Mucosa of stomach (tissue), 1 donor: ENCODE measurements around the gene SMAD2.

Experiments
- H3K27me3 ChIP-seq: one replicate; pipeline ENCODE4 v1.7.0; 2013; ENCODE audit warnings: mild to moderate bottlenecking, low read length; ENCODE audit not compliant: control insufficient read depth, insufficient read depth
- H3K36me3 ChIP-seq: one replicate; pipeline ENCODE4 v1.7.0; 2013; ENCODE audit warnings: low read length; ENCODE audit not compliant: control insufficient read depth, insufficient read depth
- H3K4me1 ChIP-seq: one replicate; pipeline ENCODE4 v1.7.0; 2013; ENCODE audit warnings: mild to moderate bottlenecking, low read length; ENCODE audit not compliant: control insufficient read depth, insufficient read depth
- H3K4me3 ChIP-seq: one replicate; pipeline ENCODE4 v1.7.0; 2013; ENCODE audit warnings: low read length
- H3K9ac ChIP-seq: one replicate; pipeline ENCODE4 v1.7.0; 2013; ENCODE audit warnings: mild to moderate bottlenecking, low read length, moderate library complexity
- H3K9me3 ChIP-seq: one replicate; pipeline ENCODE4 v1.7.0; 2013; ENCODE audit warnings: mild to moderate bottlenecking, low read length, moderate library complexity; ENCODE audit not compliant: control insufficient read depth
- donor health status: Pancreatic carcinoma.

SMAD2 gene

DNA sequence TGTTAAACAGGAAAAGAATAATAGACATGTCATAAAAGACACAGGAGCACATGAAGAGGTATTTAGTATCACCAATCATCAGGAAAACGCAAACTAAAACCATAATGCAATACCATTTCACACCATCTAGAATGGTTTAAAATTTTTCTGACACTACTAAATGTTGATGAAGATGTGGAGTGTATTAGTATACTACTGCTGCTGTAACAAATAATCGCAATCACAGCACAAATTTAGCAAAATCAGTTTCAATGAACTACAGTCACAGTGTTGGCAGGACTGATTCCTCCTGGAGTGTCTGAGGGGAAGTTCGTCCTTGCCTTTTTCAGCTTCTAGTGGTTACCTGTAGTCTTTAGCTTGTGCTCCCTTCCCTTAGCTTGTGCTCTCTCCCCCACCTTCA lies 24.1 kb downstream of the SMAD2 start:
- Histone ChIP-seq H3K4me3 (no peak overlapping the region), H3K4me1 (peaks cover 11% of the 10 kb centered on the region), H3K9ac (no peak overlapping the region), H3K27me3 (no peaks in the 10 kb centered on the region), H3K9me3 (no peaks in the 10 kb centered on the region), H3K36me3 (no peaks in the 10 kb centered on the region)

DNA sequence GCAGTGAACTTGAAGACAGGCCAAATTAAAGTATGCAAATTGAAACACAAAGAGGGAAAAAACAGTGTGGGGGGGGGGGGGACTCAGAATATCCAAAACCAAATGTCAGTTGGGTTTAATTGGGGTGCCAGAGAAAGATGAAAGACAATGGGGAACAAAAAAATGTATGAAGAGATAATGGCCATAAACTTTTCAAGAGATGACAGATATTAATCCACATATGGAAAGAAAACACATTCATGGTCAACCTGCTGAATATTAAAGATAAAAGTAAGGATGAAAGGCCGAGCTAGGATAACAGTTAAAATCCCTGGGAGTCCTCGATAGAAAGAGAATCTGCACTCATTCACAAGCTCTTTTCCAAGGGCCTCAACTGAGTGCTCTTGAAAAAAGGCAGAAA lies 26.6 kb downstream of the SMAD2 start:
- Histone ChIP-seq H3K9me3 (no peaks in the 10 kb centered on the region), H3K27me3 (no peaks in the 10 kb centered on the region), H3K4me3 (no peak overlapping the region), H3K9ac (no peak overlapping the region), H3K4me1 (peaks cover 16% of the 10 kb centered on the region), H3K36me3 (no peaks in the 10 kb centered on the region)

DNA sequence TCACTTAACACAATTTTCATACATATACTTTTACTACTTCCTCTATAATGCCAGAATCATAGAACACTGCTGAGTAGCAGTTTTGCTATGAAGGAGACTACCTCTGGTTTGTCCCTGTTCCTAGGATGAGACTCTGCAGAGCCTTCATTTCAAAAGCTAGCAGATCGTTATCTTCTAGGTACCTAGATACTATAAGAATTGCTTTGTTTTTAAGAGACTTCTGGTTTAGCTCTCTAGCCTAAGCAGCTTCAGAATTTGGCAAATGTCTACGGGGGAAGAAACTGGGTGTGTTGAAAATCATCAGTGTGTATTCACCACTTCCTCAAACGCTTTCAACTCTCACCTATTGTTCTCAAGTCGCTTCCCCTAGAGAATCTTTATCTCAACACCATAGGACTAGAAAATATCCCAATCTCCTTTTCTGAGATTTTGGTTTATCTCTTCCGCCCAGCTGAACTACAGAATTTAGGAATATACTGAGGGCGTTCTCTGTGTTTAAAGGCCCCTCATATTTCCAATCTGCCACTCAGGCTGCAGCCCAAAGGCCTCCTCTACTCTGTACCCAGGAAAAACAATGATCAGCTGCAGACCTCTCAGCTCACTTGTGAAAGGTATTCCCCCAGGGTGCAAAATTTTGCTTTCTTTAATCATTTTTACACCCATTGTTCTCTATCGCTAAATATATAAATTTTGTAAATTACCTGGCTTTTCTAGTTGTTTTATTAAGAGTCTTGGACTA lies 28.7 kb downstream of the SMAD2 start:
- no peaks in the 10 kb centered on the region for H3K36me3 ChIP-seq
- peaks cover 24% of the 10 kb centered on the region for H3K4me1 ChIP-seq
- H3K4me3 ChIP-seq, result no peak overlapping the region
- no peaks in the 10 kb centered on the region for H3K9me3 ChIP-seq
- H3K9ac ChIP-seq, result no peak overlapping the region
- H3K27me3 ChIP-seq, result no peaks in the 10 kb centered on the region

DNA sequence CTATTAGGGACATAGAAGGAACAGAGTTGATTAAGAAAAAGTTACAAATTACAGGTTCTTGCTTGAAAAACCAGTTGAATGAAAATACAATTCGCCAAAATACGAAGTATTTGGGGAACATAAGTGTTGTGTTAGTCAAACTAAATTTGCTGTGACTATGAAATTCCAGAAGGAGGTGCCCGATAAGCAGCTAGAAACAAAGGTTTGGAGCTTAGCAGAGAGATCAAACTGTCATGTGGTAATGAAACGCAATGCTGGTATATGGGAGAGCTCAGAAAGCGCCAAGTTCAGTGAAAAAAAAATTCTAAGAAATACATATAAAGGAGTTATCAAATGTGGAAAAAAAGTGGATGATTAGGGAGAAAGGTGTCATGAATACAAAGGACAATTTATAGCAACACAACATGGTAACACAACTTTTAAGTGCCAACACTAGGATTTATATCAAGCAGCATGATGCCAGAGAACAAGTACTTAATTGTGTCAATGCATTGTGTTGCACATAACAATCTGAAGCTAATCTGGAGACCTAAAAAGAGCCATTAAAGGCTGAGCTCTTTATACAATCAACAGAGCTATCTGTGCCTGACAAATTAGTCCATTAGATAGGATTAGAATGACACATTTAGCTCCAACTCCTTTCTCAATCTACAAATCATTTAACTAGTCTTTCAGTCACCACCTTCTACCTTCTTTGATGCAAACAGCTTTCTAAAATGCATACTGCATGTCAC lies 31.2 kb downstream of the SMAD2 start:
- Histone ChIP-seq H3K9ac (no peak overlapping the region), H3K4me1 (peaks cover 24% of the 10 kb centered on the region), H3K27me3 (no peaks in the 10 kb centered on the region), H3K9me3 (no peaks in the 10 kb centered on the region), H3K36me3 (no peaks in the 10 kb centered on the region), H3K4me3 (no peak overlapping the region)

GRCh38 chr18:47898696-47899095 lies 31.8 kb downstream of the SMAD2 start:
- Histone ChIP-seq H3K9me3 (no peaks in the 10 kb centered on the region), H3K27me3 (no peaks in the 10 kb centered on the region), H3K4me3 (no peak overlapping the region), H3K36me3 (no peaks in the 10 kb centered on the region), H3K9ac (no peak overlapping the region), H3K4me1 (peaks cover 24% of the 10 kb centered on the region)

DNA sequence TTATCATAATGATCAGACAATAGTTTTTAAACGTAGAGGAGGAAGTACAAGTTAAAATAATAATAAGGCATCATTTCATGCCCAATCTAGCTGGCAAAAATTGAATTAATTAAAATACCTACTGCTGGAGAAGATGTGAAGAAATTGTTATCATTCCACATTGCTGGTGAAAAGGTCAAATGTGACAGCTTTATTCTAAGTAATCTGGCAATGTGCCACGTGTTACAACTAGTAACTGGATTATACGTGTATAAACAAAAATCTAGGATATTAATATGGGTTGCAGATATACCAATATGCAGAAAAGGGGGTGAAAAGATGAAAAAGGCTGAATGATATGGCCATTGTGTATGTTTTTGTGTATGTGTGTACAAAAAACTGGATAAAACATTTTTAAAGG lies 32.4 kb downstream of the SMAD2 start:
- Histone ChIP-seq H3K27me3 (no peaks in the 10 kb centered on the region), H3K4me1 (peaks cover 24% of the 10 kb centered on the region), H3K9ac (no peak overlapping the region)

GRCh38 chr18:47895565-47896250 lies 34.8 kb downstream of the SMAD2 start:
- Histone ChIP-seq H3K4me1 (peaks cover 17% of the 10 kb centered on the region), H3K36me3 (no peaks in the 10 kb centered on the region), H3K9me3 (no peaks in the 10 kb centered on the region), H3K4me3 (no peak overlapping the region), H3K27me3 (no peaks in the 10 kb centered on the region), H3K9ac (no peak overlapping the region)

More for the DNA sequence above, 32.4 kb downstream of the SMAD2 start:
- Histone ChIP-seq H3K36me3 (no peaks in the 10 kb centered on the region), H3K4me3 (no peak overlapping the region), H3K9me3 (no peaks in the 10 kb centered on the region)

- H3K36me3 ChIP-seq, result no peaks in the 10 kb centered on the region
- H3K27me3 ChIP-seq, result no peaks in the 10 kb centered on the region
- peaks cover 11% of the 10 kb centered on the region for H3K4me1 ChIP-seq
These were observed 36.3 kb downstream of the SMAD2 start for GRCh38 chr18:47893939-47894699.

GRCh38 chr18:47893047-47893446 lies 37.4 kb downstream of the SMAD2 start:
- peaks cover under 1% of the 10 kb centered on the region for H3K4me1 ChIP-seq
- H3K27me3 ChIP-seq, result no peaks in the 10 kb centered on the region
- no peak overlapping the region for H3K4me3 ChIP-seq
- H3K9me3 ChIP-seq, result no peaks in the 10 kb centered on the region
- H3K9ac ChIP-seq, result no peak overlapping the region
- H3K36me3 ChIP-seq, result no peaks in the 10 kb centered on the region

More at GRCh38 chr18:47893939-47894699, 36.3 kb downstream of the SMAD2 start:
- no peak overlapping the region for H3K4me3 ChIP-seq
- no peak overlapping the region for H3K9ac ChIP-seq
- no peaks in the 10 kb centered on the region for H3K9me3 ChIP-seq

GRCh38 chr18:47888156-47888555 lies 42.3 kb downstream of the SMAD2 start:
- Histone ChIP-seq H3K9me3 (no peaks in the 10 kb centered on the region), H3K9ac (no peak overlapping the region), H3K4me3 (no peak overlapping the region), H3K4me1 (no peaks in the 10 kb centered on the region), H3K27me3 (no peaks in the 10 kb centered on the region), H3K36me3 (no peaks in the 10 kb centered on the region)

- Histone ChIP-seq H3K27me3 (no peaks in the 10 kb centered on the region), H3K9me3 (no peaks in the 10 kb centered on the region), H3K4me1 (no peaks in the 10 kb centered on the region), H3K36me3 (no peaks in the 10 kb centered on the region), H3K9ac (no peak overlapping the region), H3K4me3 (no peak overlapping the region)
These were observed 43.2 kb downstream of the SMAD2 start for GRCh38 chr18:47887227-47887626.
